T-helper 2 cell treated with Interferon-gamma antibody and Interleukin-4, amounts not matched to agents 5 μg/mL and 100 μg/mL, for 36 hours (primary cell): Measurements from ENCODE around the gene NMRAL1.

Source experiments
- DNase-seq: peaks from one replicate; pipeline ENCODE4 v3.0.0; 2021; ENCODE audit warnings: low spot score
- H3K27ac Mint-ChIP-seq: one replicate; pipeline ENCODE4 v1.8.0; 2021; ENCODE audit warnings: mild to moderate bottlenecking, mixed read lengths
- H3K27me3 Mint-ChIP-seq: one replicate; pipeline ENCODE4 v1.8.0; 2021; ENCODE audit warnings: low read depth, mixed read lengths
- H3K36me3 Mint-ChIP-seq: one replicate; pipeline ENCODE4 v1.8.0; 2021; ENCODE audit warnings: low read depth, mixed read lengths
- H3K4me1 Mint-ChIP-seq: one replicate; pipeline ENCODE4 v1.8.0; 2021; ENCODE audit warnings: low read depth, mixed read lengths
- H3K4me3 Mint-ChIP-seq: one replicate; pipeline ENCODE4 v1.8.0; 2022; ENCODE audit warnings: mild to moderate bottlenecking, moderate library complexity, mixed read lengths
- H3K9me3 Mint-ChIP-seq: one replicate; pipeline ENCODE4 v1.8.0; 2021; ENCODE audit warnings: mixed read lengths

NMRAL1 gene

DNA sequence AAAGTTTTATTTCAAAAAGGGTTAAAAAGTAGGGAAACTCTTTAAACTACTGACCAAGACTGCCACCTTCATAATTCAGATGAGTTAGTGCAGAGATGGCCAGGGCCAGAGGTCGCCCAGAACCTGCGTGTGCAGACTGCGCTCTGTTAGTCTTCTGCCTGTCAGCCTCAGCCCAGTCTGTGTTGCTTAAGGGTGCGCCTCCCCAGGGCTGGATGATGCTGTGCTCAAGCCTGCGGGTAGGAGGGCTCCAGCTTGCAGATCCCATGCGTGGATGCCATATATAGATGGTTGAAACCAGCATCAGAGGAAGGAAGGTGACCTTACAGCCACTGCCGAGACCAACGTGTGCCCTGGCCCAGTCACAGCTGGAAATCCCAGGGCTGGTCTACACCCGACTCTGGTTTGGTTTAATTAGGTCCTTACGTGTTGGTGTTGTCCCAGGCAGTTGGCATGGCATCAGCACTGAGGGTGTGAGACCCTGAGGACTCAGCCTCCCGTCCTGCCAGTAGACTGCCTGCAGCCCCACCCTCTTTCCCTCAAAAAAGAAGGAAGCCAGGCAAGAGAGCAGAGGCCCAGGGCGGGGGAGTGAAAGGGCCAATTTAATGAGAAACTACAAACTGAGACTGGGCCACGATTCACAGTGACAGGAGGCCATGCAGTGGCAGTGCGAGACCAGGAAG, 36.5 kb upstream of the NMRAL1 start:
- Mint-ChIP-seq H3K4me1 (peaks cover 31% of the 10 kb centered on the region), H3K4me3 (no peak overlapping the region), H3K27ac (peak overlapping the region; percentile 62), H3K36me3 (peaks cover 58% of the 10 kb centered on the region), H3K27me3 (no peaks in the 10 kb centered on the region), H3K9me3 (no peaks in the 10 kb centered on the region)
- DNase-seq, result no peak

DNA sequence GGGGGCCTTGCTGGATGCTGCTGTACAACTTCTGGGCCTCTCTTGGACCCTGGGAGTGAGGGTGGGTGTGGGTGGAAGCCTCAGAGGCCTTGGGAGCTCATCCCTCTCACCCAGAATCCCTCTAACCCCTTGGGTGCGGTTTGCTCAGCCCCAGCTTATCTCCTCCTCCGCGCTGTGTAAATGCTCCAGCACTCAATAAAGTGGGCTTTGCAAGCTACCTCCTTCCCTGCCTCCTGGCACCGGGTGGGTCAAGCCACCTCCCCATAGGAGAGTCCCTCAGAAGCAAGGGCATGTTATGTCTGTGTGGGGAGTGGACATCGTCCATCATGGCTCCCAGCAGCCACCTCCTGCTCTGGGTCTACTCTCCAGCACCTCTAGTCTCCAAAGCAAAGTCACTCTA, 35.7 kb upstream of the NMRAL1 start:
- Mint-ChIP-seq H3K4me3 (no peak overlapping the region), H3K27ac (no peak overlapping the region), H3K36me3 (peaks cover 55% of the 10 kb centered on the region), H3K4me1 (peaks cover 31% of the 10 kb centered on the region), H3K27me3 (no peaks in the 10 kb centered on the region), H3K9me3 (no peaks in the 10 kb centered on the region)
- no peak for DNase-seq

DNA sequence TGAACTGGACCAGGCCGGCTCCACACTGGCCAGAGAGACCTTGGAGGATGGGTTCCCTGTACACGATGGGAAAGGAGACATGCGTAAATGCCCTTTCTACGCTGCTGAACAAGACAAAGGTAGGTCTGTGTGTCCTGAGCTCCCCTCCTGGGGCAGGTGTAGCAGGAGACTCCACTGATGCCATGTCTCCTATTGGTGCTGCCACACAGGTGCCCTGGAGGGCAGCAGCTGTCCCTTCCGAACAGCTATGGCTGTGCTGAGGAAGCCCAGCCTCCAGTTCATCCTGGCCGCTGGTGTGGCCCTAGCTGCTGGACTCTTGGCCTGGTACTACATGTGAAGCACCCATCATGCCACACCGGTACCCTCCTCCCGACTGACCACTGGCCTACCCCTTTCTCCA, 35.0 kb upstream of the NMRAL1 start:
- DNase-seq, result no peak
- Mint-ChIP-seq H3K36me3 (peaks cover 53% of the 10 kb centered on the region), H3K4me3 (no peak overlapping the region), H3K9me3 (no peaks in the 10 kb centered on the region), H3K4me1 (peaks cover 31% of the 10 kb centered on the region), H3K27me3 (no peaks in the 10 kb centered on the region), H3K27ac (no peak overlapping the region)

DNA sequence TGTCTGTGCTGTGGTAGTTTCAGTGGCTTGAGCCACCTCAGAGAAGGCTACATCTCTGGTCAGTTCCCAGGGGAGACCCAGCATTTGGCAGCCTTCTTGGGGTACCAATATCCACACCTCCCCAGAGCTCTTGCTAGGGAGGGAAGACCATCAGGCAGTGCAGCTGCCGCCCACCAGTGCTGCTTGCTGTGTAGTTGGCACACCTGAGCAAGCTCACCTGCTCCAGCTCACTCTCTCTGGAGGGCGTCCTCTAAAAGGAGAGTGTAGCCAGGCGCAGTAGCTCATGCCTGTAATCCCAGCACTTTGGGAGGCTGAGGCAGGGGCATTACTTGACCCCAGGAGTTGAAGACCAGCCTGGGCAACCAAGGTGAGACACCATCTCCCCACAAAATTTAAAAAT, 34.4 kb upstream of the NMRAL1 start:
- H3K4me1 Mint-ChIP-seq, result peaks cover 30% of the 10 kb centered on the region
- H3K4me3 Mint-ChIP-seq, result no peak overlapping the region
- H3K9me3 Mint-ChIP-seq, result no peaks in the 10 kb centered on the region
- DNase-seq, result no peak
- H3K27ac Mint-ChIP-seq, result no peak overlapping the region
- no peaks in the 10 kb centered on the region for H3K27me3 Mint-ChIP-seq
- peaks cover 54% of the 10 kb centered on the region for H3K36me3 Mint-ChIP-seq

DNA sequence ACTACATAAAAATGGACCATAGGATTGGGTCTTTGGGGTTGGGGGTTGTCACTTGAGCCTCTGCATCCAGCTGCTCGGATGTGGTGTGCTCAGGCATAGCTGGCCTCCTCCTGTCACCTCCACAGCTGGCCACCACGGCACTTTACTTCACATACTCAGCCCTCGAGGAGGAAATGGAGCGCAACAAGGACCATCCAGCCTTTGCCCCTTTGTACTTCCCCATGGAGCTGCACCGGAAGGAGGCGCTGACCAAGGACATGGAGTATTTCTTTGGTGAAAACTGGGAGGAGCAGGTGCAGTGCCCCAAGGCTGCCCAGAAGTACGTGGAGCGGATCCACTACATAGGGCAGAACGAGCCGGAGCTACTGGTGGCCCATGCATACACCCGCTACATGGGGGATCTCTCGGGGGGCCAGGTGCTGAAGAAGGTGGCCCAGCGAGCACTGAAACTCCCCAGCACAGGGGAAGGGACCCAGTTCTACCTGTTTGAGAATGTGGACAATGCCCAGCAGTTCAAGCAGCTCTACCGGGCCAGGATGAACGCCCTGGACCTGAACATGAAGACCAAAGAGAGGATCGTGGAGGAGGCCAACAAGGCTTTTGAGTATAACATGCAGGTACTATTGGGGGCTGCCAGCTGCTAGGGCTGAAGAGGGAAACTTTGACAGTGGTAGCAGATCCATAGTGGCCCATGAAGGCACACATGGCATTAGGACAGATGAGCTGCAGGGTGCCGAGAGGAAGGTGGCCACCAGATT, 33.3 kb upstream of the NMRAL1 start:
- Mint-ChIP-seq H3K4me3 (no peak overlapping the region), H3K27ac (no peak overlapping the region), H3K9me3 (no peaks in the 10 kb centered on the region), H3K36me3 (peaks cover 51% of the 10 kb centered on the region), H3K4me1 (peaks cover 36% of the 10 kb centered on the region), H3K27me3 (no peaks in the 10 kb centered on the region)
- DNase-seq, result no peak

DNA sequence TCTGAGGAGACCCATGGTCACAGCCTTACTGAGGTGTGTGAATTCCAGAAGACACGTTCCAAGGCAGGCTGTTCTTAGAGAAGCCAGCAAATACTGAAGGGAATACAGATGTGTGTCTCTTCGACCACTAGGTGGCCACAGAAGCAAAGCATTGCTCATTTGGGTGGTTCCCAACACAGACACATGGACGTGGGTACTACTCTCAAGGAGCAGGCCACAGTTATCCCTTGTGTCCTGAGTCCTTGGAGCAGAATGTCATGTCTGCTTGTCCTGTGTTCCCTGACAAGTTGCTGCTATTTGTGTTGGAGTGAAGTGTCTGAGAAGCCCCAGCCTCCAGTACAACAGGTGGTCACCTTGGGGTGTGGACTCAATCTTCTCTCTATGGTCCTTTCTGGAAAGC, 32.0 kb upstream of the NMRAL1 start:
- Mint-ChIP-seq H3K4me3 (peak overlapping the region; percentile 83), H3K27me3 (no peaks in the 10 kb centered on the region), H3K9me3 (no peaks in the 10 kb centered on the region), H3K4me1 (peaks cover 42% of the 10 kb centered on the region), H3K36me3 (peaks cover 39% of the 10 kb centered on the region), H3K27ac (peak overlapping the region; percentile 97)
- peak; percentile 40 for DNase-seq

DNA sequence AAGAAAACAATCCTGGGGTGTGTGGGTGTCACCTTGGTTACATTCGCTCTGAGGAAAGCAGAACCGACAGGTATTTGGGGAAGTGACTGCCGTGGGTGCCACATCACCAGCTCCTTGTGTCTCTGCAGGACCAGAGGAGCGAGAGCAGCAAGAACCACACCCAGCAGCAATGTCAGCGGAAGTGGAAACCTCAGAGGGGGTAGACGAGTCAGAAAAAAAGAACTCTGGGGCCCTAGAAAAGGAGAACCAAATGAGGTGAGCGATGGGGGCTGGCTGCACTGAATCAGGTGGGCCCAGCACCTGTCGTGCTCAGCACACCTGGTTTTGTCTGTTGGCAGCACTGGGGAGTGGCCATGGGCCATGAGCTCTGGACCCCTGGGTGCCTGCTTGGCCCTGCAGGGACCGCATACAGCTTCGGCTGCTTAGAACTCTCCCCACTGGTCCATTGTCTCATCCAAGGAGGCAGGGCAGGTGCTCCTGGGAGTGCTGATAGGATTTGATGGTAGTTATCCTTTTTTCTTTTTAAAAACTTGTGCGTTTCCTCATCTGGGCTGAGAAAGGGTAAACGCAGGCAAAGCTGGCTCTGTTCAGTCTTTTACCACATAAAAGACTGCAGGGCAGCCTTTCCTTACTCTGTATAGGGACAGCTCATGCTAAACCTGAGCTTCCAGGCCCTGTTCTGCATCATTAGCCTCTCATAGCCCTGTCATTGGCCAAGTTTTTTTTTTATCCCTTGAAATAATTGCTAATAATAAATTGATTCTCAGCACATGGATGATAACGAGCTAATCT, 31.1 kb upstream of the NMRAL1 start:
- Mint-ChIP-seq H3K36me3 (peaks cover 31% of the 10 kb centered on the region), H3K27me3 (no peaks in the 10 kb centered on the region), H3K27ac (peak overlapping the region; percentile 97), H3K4me1 (peaks cover 44% of the 10 kb centered on the region), H3K4me3 (peak overlapping the region; percentile 83), H3K9me3 (no peaks in the 10 kb centered on the region)
- peak; percentile 63 for DNase-seq

DNA sequence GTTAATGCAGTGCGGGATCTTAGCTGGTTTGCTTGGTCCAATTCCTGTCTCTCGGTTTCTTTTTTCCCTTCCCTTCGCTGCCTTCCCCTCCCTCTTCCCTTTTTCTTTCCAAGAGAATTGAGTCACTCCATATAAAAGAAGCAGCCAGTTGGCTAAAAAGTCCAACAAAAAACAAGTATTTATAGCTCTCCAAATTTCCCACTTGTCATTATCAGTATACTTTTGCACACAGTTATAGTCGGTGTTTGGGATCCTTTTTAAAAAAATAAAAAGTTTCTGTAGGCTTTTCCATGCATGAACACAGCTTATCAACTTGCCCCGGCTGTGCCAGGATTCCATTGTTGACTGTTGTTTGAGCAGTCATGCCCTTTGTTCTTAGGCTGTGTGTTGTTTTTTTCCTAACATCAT, 26.6 kb upstream of the NMRAL1 start:
- Mint-ChIP-seq H3K9me3 (no peaks in the 10 kb centered on the region), H3K27ac (no peak overlapping the region), H3K27me3 (no peaks in the 10 kb centered on the region), H3K36me3 (peaks cover 26% of the 10 kb centered on the region), H3K4me1 (peaks cover 61% of the 10 kb centered on the region), H3K4me3 (no peak overlapping the region)
- no peak for DNase-seq

DNA sequence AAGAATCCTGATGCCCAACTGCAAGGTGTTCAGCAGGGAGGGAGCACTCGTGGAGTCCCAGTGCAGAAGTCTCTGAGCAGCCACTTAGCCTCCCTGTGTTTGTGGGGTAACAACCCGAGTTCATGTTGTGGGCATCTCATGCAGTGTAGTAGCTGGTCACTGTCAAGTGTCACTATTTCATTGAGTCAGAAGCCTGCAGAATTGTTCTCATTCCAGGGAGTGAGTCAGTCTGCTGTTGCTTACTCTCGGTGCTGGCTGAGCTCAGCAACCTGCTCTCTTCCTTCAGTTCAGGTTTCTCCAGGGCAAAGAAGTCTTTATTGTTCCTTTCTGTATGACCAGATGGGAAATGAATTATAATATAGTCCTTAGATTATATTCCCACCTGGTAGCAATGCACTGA, 25.8 kb upstream of the NMRAL1 start:
- Mint-ChIP-seq H3K27ac (no peak overlapping the region), H3K9me3 (no peaks in the 10 kb centered on the region), H3K4me1 (peaks cover 57% of the 10 kb centered on the region), H3K4me3 (no peak overlapping the region), H3K27me3 (no peaks in the 10 kb centered on the region), H3K36me3 (peaks cover 28% of the 10 kb centered on the region)
- no peak for DNase-seq

DNA sequence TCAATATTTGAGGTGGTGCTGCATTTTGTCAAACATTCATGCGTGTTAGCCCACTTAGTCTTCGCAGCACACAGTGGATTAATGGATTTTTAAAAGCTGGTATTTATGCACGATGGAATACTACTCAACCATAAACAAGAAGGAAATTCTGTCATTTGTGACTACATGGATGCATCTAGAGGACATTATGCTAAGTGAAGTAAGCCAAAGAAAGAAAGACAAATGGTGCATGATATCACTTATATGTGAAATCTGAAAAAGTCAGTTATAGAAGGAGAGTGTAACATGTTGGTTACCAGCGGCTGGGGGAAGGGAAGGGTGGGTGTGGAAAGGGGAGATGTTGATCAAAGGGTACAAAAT, 24.8 kb upstream of the NMRAL1 start:
- Mint-ChIP-seq H3K36me3 (peaks cover 30% of the 10 kb centered on the region), H3K4me1 (peaks cover 59% of the 10 kb centered on the region), H3K9me3 (no peaks in the 10 kb centered on the region), H3K27me3 (no peaks in the 10 kb centered on the region), H3K4me3 (no peak overlapping the region), H3K27ac (no peak overlapping the region)
- DNase-seq, result no peak

DNA sequence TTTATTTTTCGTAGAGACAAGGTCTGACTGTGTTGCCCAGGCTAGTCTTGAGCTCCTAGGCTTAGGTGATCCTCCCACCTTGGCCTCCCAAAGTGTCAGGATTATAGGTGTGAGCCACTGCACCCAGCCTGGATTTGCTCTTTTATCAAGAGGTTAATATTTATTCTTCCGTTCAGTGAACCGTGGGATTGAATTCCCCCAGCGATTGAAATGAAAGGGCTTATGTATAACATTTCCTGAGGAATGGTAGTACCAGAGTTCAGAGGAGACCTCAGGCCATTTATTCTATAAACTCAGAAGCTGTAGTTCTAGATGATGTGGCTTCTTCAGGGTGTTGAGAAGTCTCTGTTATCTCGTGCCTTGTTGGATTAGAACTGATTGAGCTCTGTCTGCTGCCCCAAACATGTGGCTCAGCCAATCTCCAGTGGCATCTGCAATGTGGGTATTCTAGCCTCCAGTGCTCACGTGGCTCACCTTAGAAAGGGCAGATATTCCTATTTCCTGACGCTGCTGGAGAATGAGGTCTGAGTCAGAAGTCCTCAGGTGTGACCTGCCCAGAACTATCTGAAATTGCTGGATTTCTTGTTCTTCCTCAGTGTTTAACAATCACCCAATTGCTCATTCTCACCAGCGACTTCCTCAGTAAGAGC, 24.2 kb upstream of the NMRAL1 start:
- Mint-ChIP-seq H3K4me3 (no peak overlapping the region), H3K27me3 (no peaks in the 10 kb centered on the region), H3K36me3 (peaks cover 28% of the 10 kb centered on the region), H3K9me3 (no peaks in the 10 kb centered on the region), H3K27ac (peak overlapping the region; percentile 15), H3K4me1 (peaks cover 58% of the 10 kb centered on the region)
- DNase-seq, result no peak

DNA sequence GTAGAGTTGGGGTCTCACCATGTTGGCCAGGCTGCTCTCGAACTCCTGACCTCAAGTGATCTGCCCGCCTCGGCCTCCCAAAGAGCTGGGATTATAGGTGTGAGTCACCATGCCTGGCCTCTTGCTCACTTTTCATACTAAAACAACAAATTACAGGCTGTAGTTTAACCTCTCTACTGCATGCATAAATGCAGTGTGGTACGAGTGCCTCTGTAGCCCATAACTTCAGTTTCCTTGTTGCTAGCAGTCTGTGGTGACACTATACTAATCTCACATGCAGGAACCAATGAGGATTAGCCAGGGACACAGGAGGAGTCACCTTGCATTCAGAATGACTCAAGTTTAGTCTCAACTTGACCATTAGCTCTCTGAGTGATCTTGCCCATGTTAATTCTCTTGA, 21.9 kb upstream of the NMRAL1 start:
- H3K4me3 Mint-ChIP-seq, result no peak overlapping the region
- H3K36me3 Mint-ChIP-seq, result peaks cover 30% of the 10 kb centered on the region
- DNase-seq, result no peak
- H3K27ac Mint-ChIP-seq, result no peak overlapping the region
- no peaks in the 10 kb centered on the region for H3K27me3 Mint-ChIP-seq
- peaks cover 44% of the 10 kb centered on the region for H3K4me1 Mint-ChIP-seq
- H3K9me3 Mint-ChIP-seq, result no peaks in the 10 kb centered on the region

DNA sequence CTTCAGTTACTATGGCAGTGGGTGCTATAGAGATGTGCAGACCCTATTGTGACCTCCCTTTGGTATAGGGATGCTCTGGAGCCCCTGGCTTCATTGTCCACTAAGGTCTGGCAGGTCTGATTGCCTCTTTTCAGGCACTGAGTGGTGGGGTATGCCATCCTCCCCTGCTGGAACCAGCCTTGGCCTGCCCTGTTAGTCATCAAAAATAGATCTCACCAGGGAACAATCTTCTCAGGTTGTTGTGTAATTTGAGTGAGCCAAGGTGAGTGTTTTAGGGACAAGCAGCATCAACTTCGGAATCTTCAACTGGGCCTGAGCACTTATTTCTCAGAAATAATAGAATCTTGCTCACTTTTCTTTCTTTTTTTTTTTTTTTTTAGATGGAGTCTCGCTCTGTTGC, 21.3 kb upstream of the NMRAL1 start:
- H3K4me1 Mint-ChIP-seq, result peaks cover 42% of the 10 kb centered on the region
- no peak for DNase-seq
- H3K36me3 Mint-ChIP-seq, result peaks cover 33% of the 10 kb centered on the region
- no peak overlapping the region for H3K27ac Mint-ChIP-seq
- H3K27me3 Mint-ChIP-seq, result no peaks in the 10 kb centered on the region
- no peaks in the 10 kb centered on the region for H3K9me3 Mint-ChIP-seq
- no peak overlapping the region for H3K4me3 Mint-ChIP-seq
